OCI-LY7 (cell line): ENCODE results near the gene CD69.

Experiments
- CTCF ChIP-seq: fragments of 200-600 bp; sonication (generic); conservative IDR thresholded peaks from 2 replicates; pipeline ENCODE4 v1.5.1; 2014; ENCODE audit warnings: mild to moderate bottlenecking, antibody characterized with exemption, low read length, moderate library complexity, mixed read lengths
- EZH2phosphoT487 ChIP-seq: fragments of 200-600 bp; sonication (generic); IDR thresholded peaks from 2 replicates; pipeline ENCODE4 v1.6.1; 2018; ENCODE audit warnings: low read depth, borderline replicate concordance, mild to moderate bottlenecking, mixed run types, antibody characterized with exemption, low read length, moderate library complexity, mixed read lengths

- TF ChIP-seq CTCF: no peak
- TF ChIP-seq EZH2phosphoT487: no peak
Measured at GRCh38 chr12:9782547-9783382, 22.1 kb upstream of the CD69 start.
